ENCODE results near the gene GREB1.
A peak's percentile ranks its signal among the peaks of the same experiment; 100 is the strongest.

The GREB1 gene

GRCh38 chr2:11564816-11565567 is 31.1 kb downstream of the GREB1 start:
- Mint-ChIP-seq H3K27ac (no peak overlapping the region), H3K27me3 (peaks cover 28 to 64% of the 10 kb centered on the region in 2 donors), H3K4me1 (ENCODE audit: low read depth in 2 of 2) (no peaks in the 10 kb centered on the region), H3K9me3 (no peaks in the 10 kb centered on the region), H3K36me3 (ENCODE audit: insufficient read depth) (no peaks in the 10 kb centered on the region), H3K4me3 (no peak overlapping the region)
- DNase-seq = no peak
- no peak for ATAC-seq (replicated peaks)

DNA sequence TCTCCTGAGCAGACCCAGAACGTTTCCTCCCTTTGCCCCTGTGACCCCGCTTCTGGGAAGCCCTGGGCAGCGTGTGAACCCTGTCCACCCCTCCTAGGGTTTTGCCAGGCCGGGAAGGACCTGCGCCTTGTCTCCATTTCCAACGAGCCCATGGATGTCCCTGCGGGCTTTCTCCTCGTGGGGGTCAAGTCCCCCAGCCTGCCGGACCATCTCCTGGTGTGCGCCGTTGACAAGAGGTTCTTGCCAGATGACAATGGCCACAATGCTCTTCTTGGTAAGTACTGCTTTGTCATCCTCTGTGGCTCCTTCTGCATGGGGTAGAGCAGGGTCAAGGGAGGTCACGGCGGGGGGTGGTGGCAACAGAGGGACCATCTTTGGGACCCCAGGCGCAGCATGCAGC is 32.5 kb downstream of the GREB1 start:
- Mint-ChIP-seq H3K27ac (no peak overlapping the region), H3K27me3 (peaks cover 22 to 63% of the 10 kb centered on the region in 2 donors), H3K36me3 (ENCODE audit: insufficient read depth) (no peaks in the 10 kb centered on the region), H3K4me3 (no peak overlapping the region), H3K9me3 (no peaks in the 10 kb centered on the region), H3K4me1 (ENCODE audit: low read depth in 2 of 2) (no peaks in the 10 kb centered on the region)
- DNase-seq (no peak), ATAC-seq (replicated peaks) (no peak)

DNA sequence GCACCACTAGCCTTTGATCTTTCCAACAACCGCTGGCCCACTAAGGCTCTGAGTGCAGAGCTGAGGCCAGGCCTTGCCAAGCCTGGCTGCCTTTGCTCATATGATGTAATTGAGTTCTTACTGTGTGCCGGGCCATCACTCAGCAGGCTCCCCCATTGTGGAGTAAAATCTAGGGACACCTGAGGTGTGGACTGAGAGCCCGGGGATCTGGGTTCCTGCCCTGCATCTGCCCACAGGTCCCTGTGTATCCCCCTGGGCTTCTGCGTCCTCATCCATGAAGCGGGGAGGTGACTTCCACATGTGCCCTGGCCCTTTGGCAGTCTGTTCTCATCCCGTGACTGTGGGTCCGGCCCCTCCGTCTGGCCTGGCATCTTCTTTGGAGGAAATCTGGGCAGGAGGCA is 33.8 kb downstream of the GREB1 start:
- ATAC-seq (replicated peaks) (no peak), DNase-seq (no peak)
- Mint-ChIP-seq H3K27ac (no peak overlapping the region), H3K27me3 (peaks cover 22 to 59% of the 10 kb centered on the region in 2 donors), H3K36me3 (ENCODE audit: insufficient read depth) (no peaks in the 10 kb centered on the region), H3K4me3 (no peak overlapping the region), H3K9me3 (no peaks in the 10 kb centered on the region), H3K4me1 (ENCODE audit: low read depth in 2 of 2) (no peaks in the 10 kb centered on the region)

- DNase-seq = no peak
- H3K9me3 Mint-ChIP-seq = no peaks in the 10 kb centered on the region
- H3K36me3 Mint-ChIP-seq (ENCODE audit: insufficient read depth) = no peaks in the 10 kb centered on the region
- no peak for ATAC-seq (replicated peaks)
- no peaks in the 10 kb centered on the region for H3K4me1 Mint-ChIP-seq (ENCODE audit: low read depth in 2 of 2)
- H3K27ac Mint-ChIP-seq = no peak overlapping the region
- H3K4me3 Mint-ChIP-seq = no peak overlapping the region
- H3K27me3 Mint-ChIP-seq = peaks cover 22 to 57% of the 10 kb centered on the region in 2 donors
These were observed 34.6 kb downstream of the GREB1 start for GRCh38 chr2:11568436-11568835.

GRCh38 chr2:11569636-11570035 is 35.8 kb downstream of the GREB1 start:
- DNase-seq = no peak
- Mint-ChIP-seq H3K27me3 (peaks cover 16 to 66% of the 10 kb centered on the region in 2 donors), H3K4me3 (no peak overlapping the region), H3K36me3 (ENCODE audit: insufficient read depth) (no peaks in the 10 kb centered on the region), H3K27ac (no peak overlapping the region), H3K4me1 (ENCODE audit: low read depth in 2 of 2) (no peaks in the 10 kb centered on the region), H3K9me3 (no peaks in the 10 kb centered on the region)
- no peak for ATAC-seq (replicated peaks)

GRCh38 chr2:11571170-11571569 is 37.3 kb downstream of the GREB1 start:
- Mint-ChIP-seq H3K9me3 (no peaks in the 10 kb centered on the region), H3K27ac (no peak overlapping the region), H3K4me1 (ENCODE audit: low read depth in 2 of 2) (no peaks in the 10 kb centered on the region), H3K4me3 (no peak overlapping the region), H3K36me3 (ENCODE audit: insufficient read depth) (no peaks in the 10 kb centered on the region), H3K27me3 (peaks cover 16 to 59% of the 10 kb centered on the region in 2 donors)
- no peak for DNase-seq
- no peak for ATAC-seq (replicated peaks)

GRCh38 chr2:11572996-11573395 is 39.2 kb downstream of the GREB1 start:
- Mint-ChIP-seq H3K36me3 (ENCODE audit: insufficient read depth) (no peaks in the 10 kb centered on the region), H3K4me1 (ENCODE audit: low read depth in 2 of 2) (no peaks in the 10 kb centered on the region), H3K27ac (no peak overlapping the region), H3K9me3 (no peaks in the 10 kb centered on the region), H3K27me3 (peaks cover 14 to 40% of the 10 kb centered on the region in 2 donors), H3K4me3 (no peak overlapping the region)
- ATAC-seq (replicated peaks) (no peak), DNase-seq (no peak)

DNA sequence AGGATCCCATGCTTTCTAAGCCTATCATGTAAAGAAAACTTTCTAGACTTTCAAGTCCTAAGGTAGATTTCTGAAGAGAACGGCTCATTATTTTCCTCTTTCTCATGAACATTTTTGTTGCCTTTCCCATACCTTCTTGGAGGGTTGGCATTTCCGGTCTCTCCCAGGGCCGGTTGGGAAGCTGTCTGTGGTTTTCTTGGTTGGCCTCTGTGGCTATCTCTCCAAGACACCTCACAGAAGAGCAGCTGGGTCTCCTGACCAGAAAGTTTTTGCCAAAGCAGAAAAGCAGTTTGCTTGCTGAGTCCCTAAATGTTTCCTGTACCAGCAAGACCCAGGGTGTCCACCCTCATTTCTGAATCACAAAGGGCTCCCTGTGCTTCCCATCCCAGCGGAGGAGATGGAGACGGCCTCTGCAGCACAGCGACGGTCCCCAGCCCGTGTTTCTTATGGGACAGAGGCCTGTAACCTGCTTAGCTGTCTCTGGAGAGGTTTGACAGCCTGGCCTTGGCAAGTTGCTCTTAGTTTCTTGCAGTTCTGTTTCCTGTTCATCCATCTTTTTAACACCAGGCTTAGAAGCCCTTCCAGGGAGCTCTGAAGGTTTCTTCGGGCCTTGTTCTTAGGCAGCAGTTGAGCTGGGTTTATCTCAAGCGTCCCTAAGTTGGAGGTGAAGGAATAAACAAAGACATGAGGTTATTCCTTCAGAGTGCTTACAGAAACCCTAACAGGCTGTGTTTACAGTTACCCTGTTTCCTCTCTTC is 39.8 kb downstream of the GREB1 start:
- peaks cover 8 to 34% of the 10 kb centered on the region in 2 donors for H3K27me3 Mint-ChIP-seq
- no peaks in the 10 kb centered on the region for H3K4me1 Mint-ChIP-seq (ENCODE audit: low read depth in 2 of 2)
- ATAC-seq (replicated peaks) (no peak), DNase-seq (no peak)
- no peaks in the 10 kb centered on the region for H3K36me3 Mint-ChIP-seq (ENCODE audit: insufficient read depth)
- no peaks in the 10 kb centered on the region for H3K9me3 Mint-ChIP-seq
- peak overlapping the region in 1 of 2 donors; percentile 57 for H3K27ac Mint-ChIP-seq
- H3K4me3 Mint-ChIP-seq = no peak overlapping the region

GRCh38 chr2:11574176-11575046 is 40.6 kb downstream of the GREB1 start:
- ATAC-seq (replicated peaks) (no peak), DNase-seq (no peak)
- no peak overlapping the region for H3K4me3 Mint-ChIP-seq
- H3K27ac Mint-ChIP-seq = peak overlapping the region in 1 of 2 donors; percentile 57
- no peaks in the 10 kb centered on the region for H3K36me3 Mint-ChIP-seq (ENCODE audit: insufficient read depth)
- no peaks in the 10 kb centered on the region for H3K9me3 Mint-ChIP-seq
- H3K27me3 Mint-ChIP-seq = peaks cover 5 to 32% of the 10 kb centered on the region in 2 donors
- no peaks in the 10 kb centered on the region for H3K4me1 Mint-ChIP-seq (ENCODE audit: low read depth in 2 of 2)

DNA sequence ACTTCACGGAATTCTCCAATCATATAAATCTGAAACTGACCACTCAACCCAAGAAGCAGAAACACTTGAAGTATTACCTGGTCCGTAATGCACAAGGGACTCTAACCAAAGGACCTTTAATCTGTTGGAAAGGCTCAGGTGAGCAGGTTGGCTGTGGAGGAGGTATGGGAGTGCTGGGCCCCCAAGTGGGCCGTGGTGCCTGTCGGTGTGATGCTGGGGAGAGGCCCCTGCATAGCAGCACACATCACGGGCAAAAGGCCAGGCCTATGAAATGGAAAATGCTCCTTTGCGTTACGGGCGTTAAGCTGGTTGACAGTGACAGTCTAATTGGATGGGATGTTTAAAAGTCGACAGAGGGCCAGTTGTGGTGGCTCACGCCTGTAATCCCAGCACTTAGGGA is 42.6 kb downstream of the GREB1 start:
- Mint-ChIP-seq H3K36me3 (ENCODE audit: insufficient read depth) (no peaks in the 10 kb centered on the region), H3K9me3 (no peaks in the 10 kb centered on the region), H3K27ac (no peak overlapping the region), H3K4me1 (ENCODE audit: low read depth in 2 of 2) (no peaks in the 10 kb centered on the region), H3K27me3 (peaks cover 0 to 34% of the 10 kb centered on the region in 2 donors), H3K4me3 (no peak overlapping the region)
- DNase-seq = no peak
- ATAC-seq (replicated peaks) = no peak

GRCh38 chr2:11577101-11577883 is 43.4 kb downstream of the GREB1 start:
- Mint-ChIP-seq H3K4me1 (ENCODE audit: low read depth in 2 of 2) (no peaks in the 10 kb centered on the region), H3K27ac (no peak overlapping the region), H3K9me3 (no peaks in the 10 kb centered on the region), H3K36me3 (ENCODE audit: insufficient read depth) (no peaks in the 10 kb centered on the region), H3K4me3 (no peak overlapping the region), H3K27me3 (peaks cover 0 to 30% of the 10 kb centered on the region in 2 donors)
- ATAC-seq (replicated peaks) (no peak), DNase-seq (no peak)

GRCh38 chr2:11578081-11578948 is 44.5 kb downstream of the GREB1 start:
- ATAC-seq (replicated peaks) (no peak), DNase-seq (no peak)
- Mint-ChIP-seq H3K4me3 (no peak overlapping the region), H3K36me3 (ENCODE audit: insufficient read depth) (no peaks in the 10 kb centered on the region), H3K9me3 (no peaks in the 10 kb centered on the region), H3K27me3 (peaks cover 0 to 30% of the 10 kb centered on the region in 2 donors), H3K4me1 (ENCODE audit: low read depth in 2 of 2) (no peaks in the 10 kb centered on the region), H3K27ac (no peak overlapping the region)

All from effector memory CD8-positive, alpha-beta T cell (primary cell).